H1 (cell line): Measurements from ENCODE around the gene CDC42SE1. TPM values are rescaled to one million over a fixed set of nuclear protein-coding genes. Genes with fewer than 3 reads are reported as not detected.

Experiments used
- CTCF ChIP-seq, 3 experiments: IDR thresholded peaks; 1 replicate in 2 of 3; 2 replicates in 1 of 3; pipeline versions ENCODE4 v1.5.1 to v1.6.1; 2011; ENCODE audit warnings: low read length in 3 of 3, mild to moderate bottlenecking in 3 of 3, inconsistent platforms in 2 of 3, low read depth in 1 of 3, moderate library complexity in 1 of 3; ENCODE audit not compliant: insufficient read depth in 1 of 3; ENCODE audit errors: control extremely low read depth in 1 of 3
- GTF2F1 ChIP-seq: IDR thresholded peaks from 2 replicates; pipeline ENCODE4 v1.6.1; 2012; ENCODE audit warnings: low read depth, low read length, improper control_type of control experiment, borderline replicate concordance
- polyA plus RNA-seq, 7 experiments: library from polyadenylated mRNA; depleted of rRNA in 3 of 7; stranded (reverse) in 5 of 7; unstranded in 2 of 7; fragments of >200 nt in 5 of 7; fragments of 200-250 nt in 2 of 7; gene quantifications; 1 replicate in 5 of 7; 2 replicates in 1 of 7; 4 replicates in 1 of 7; pipeline versions ENCODE4 v1.2.1 to v1.2.3, GENCODE V29; 2011 to 2013; ENCODE audit warnings: missing spikeins in 2 of 7, mixed read lengths in 2 of 7
- total RNA-seq: library from RNA; stranded (reverse); fragmentation: NEBNext Ultra II Directional; extraction: Animal tissue kit (Norgen Biotek cat#: 25700); gene quantifications from 2 replicates; pipeline ENCODE4 v1.2.1, GENCODE V29; 2021

The CDC42SE1 gene
- total and polyA plus RNA-seq, 2 of the 8 experiments (the other 6 are each of a cell fraction or from before 2014, with no cell fraction given), result 30.5 to 74.1 TPM

- TF ChIP-seq CTCF (IDR thresholded peaks at IDR 0.05; ENCODE audit: control extremely low read depth in 1 of 3, insufficient read depth in 1 of 3, low read depth in 1 of 3, low read length in 3 of 3) (no peak), GTF2F1 (no peak)
These were observed 23.1 kb downstream of the CDC42SE1 start, which contains the start of gene BNIPL (continued) for GRCh38 chr1:151036356-151036755.
